Mesendoderm (in vitro differentiated cells): ENCODE results near the gene FBXO10.

ENCODE experiments used
- DNase-seq: peaks from one replicate; pipeline ENCODE4 v3.0.0; 2013
- H2AK5ac ChIP-seq: 2 replicates; pipeline ENCODE4 v1.6.1; 2013; ENCODE audit warnings: low read length, inconsistent platforms
- H2BK120ac ChIP-seq: 2 replicates; pipeline ENCODE4 v1.6.1; 2013; ENCODE audit warnings: low read depth, mild to moderate bottlenecking, low read length, moderate library complexity, mixed read lengths
- H2BK15ac ChIP-seq: replicated peaks from 2 replicates; pipeline ENCODE4 v1.6.1; 2013; ENCODE audit warnings: low read depth, mild to moderate bottlenecking, moderate library complexity
- H2BK5ac ChIP-seq: 2 replicates; pipeline ENCODE4 v1.6.1; 2013; ENCODE audit warnings: low read length, inconsistent platforms
- H3K18ac ChIP-seq: 2 replicates; pipeline ENCODE4 v1.6.1; 2013; ENCODE audit warnings: mild to moderate bottlenecking, low read length, mixed read lengths
- H3K23ac ChIP-seq: one replicate; pipeline ENCODE4 v1.6.1; 2013; ENCODE audit warnings: low read length
- H3K27ac ChIP-seq: 2 replicates; pipeline ENCODE4 v1.5.1; 2013; ENCODE audit warnings: low read depth, mild to moderate bottlenecking, inconsistent platforms, low read length, moderate library complexity
- H3K27me3 ChIP-seq: 2 replicates; pipeline ENCODE4 v1.6.1; 2013; ENCODE audit warnings: low read length, control low read depth, mild to moderate bottlenecking, inconsistent platforms; ENCODE audit not compliant: insufficient read depth, poor library complexity
- H3K36me3 ChIP-seq: 2 replicates; pipeline ENCODE4 v1.6.1; 2013; ENCODE audit warnings: low read length, inconsistent platforms; ENCODE audit not compliant: control insufficient read depth, insufficient read depth
- H3K4ac ChIP-seq: one replicate; pipeline ENCODE4 v1.6.1; 2013; ENCODE audit warnings: low read depth, mild to moderate bottlenecking, low read length, moderate library complexity
- H3K4me1 ChIP-seq: 2 replicates; pipeline ENCODE4 v1.6.1; 2013; ENCODE audit warnings: low read depth, low read length, inconsistent platforms; ENCODE audit not compliant: control insufficient read depth
- H3K4me2 ChIP-seq: 2 replicates; pipeline ENCODE4 v1.6.1; 2013; ENCODE audit warnings: low read length
- H3K4me3 ChIP-seq: 2 replicates; pipeline ENCODE4 v1.5.1; 2013; ENCODE audit warnings: mild to moderate bottlenecking, low read length
- H3K56ac ChIP-seq: one replicate; pipeline ENCODE4 v1.6.1; 2013; ENCODE audit warnings: low read length
- H3K79me1 ChIP-seq: 2 replicates; pipeline ENCODE4 v1.6.1; 2013; ENCODE audit warnings: low read length, inconsistent platforms
- H3K79me2 ChIP-seq: 2 replicates; pipeline ENCODE4 v1.6.1; 2013; ENCODE audit warnings: mild to moderate bottlenecking, low read length; ENCODE audit not compliant: control insufficient read depth, insufficient read depth
- H3K9ac ChIP-seq: 2 replicates; pipeline ENCODE4 v1.6.1; 2013; ENCODE audit warnings: low read length, inconsistent platforms
- H4K5ac ChIP-seq: one replicate; pipeline ENCODE4 v1.6.1; 2013; ENCODE audit warnings: low read length
- H4K8ac ChIP-seq: one replicate; pipeline ENCODE4 v1.6.1; 2013; ENCODE audit warnings: low read depth, mild to moderate bottlenecking, control low read depth, low read length, moderate library complexity
- WGBS: extraction: QIAGEN DNeasy Blood & Tissue Kit; methylation state at CpG from one replicate; pipeline ENCODE4 v1.1.7; 2013; ENCODE audit warnings: low lambda C conversion rate, missing lambda C conversion rate; ENCODE audit not compliant: insufficient coverage; ENCODE audit errors: extremely low coverage; 5-methylcytosine and 5-hydroxymethylcytosine counted together

The FBXO10 gene

DNA sequence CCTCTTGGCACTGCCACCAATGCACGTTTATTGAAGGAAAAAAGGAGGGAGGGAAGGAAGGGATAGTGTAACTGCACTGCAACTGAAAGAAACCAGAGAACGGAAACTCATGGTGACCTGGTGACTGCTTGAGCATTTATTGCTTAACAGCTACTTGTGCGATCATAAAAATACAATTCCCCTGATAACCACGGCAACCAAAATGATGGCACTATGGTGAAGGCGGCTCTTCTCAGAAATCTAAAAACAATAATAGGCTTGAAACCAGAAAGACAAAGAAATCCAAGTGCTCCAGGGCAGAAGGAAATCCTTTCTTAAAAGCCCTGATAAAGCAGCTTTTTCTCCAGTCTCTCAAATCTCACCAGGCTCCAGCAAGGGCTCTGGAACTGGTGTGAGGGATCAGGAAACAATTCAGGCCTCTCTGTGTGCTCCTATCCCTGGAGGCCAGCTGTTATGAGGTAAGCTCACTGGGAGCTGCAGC is 1.9 kb downstream of the FBXO10 start:
- Histone ChIP-seq H2BK120ac (no peak overlapping the region), H3K18ac (no peak overlapping the region), H4K5ac (no peak overlapping the region), H3K4ac (no peak overlapping the region), H3K79me2 (no peaks in the 10 kb centered on the region), H4K8ac (no peak overlapping the region), H2AK5ac (no peak overlapping the region), H2BK15ac (no peak overlapping the region), H3K56ac (no peak overlapping the region), H3K79me1 (peaks cover 4% of the 10 kb centered on the region), H3K4me3 (no peak overlapping the region), H3K23ac (no peak overlapping the region), H3K9ac (no peak overlapping the region), H2BK5ac (no peak overlapping the region), H3K27me3 (no peaks in the 10 kb centered on the region), H3K36me3 (no peaks in the 10 kb centered on the region), H3K27ac (peak overlapping the region; percentile 1), H3K4me2 (no peak overlapping the region), H3K4me1 (no peaks in the 10 kb centered on the region)
- no CpG with 5 or more reads among the region's 5 CpGs for WGBS
- peak; percentile 73 for DNase-seq

DNA sequence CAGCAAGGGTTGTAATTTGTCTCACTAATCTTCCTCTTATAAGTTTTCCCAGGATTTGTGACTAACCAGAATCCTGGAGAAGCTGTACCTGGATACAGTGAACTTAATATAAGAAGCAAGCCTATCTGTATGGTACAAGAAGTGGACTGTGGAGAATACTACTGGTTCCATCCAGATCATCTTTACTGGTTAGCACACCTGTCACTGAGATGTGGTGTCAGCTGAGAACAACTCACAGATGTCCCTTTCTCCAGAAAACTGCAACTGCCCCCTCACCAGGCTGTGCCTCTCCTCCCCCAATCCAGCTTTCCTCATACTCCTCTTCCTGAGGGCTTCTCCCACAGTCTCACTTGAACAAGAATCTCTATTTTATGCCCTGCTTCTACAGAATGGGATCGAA is 4.9 kb downstream of the FBXO10 start:
- no peak overlapping the region for H3K56ac ChIP-seq
- H2BK15ac ChIP-seq, result no peak overlapping the region
- WGBS, result no CpG with 5 or more reads among the region's 1 CpG
- no peak overlapping the region for H2BK5ac ChIP-seq
- no peak overlapping the region for H2AK5ac ChIP-seq
- H3K9ac ChIP-seq, result no peak overlapping the region
- no peaks in the 10 kb centered on the region for H3K36me3 ChIP-seq
- DNase-seq, result no peak
- no peak overlapping the region for H3K4me3 ChIP-seq
- no peak overlapping the region for H3K4me2 ChIP-seq
- H4K8ac ChIP-seq, result no peak overlapping the region
- no peak overlapping the region for H3K18ac ChIP-seq
- no peak overlapping the region for H3K27ac ChIP-seq
- H3K79me1 ChIP-seq, result peaks cover 4% of the 10 kb centered on the region
- no peak overlapping the region for H3K23ac ChIP-seq
- no peaks in the 10 kb centered on the region for H3K4me1 ChIP-seq
- no peak overlapping the region for H3K4ac ChIP-seq
- H3K27me3 ChIP-seq, result no peaks in the 10 kb centered on the region
- no peaks in the 10 kb centered on the region for H3K79me2 ChIP-seq
- no peak overlapping the region for H2BK120ac ChIP-seq
- no peak overlapping the region for H4K5ac ChIP-seq

DNA sequence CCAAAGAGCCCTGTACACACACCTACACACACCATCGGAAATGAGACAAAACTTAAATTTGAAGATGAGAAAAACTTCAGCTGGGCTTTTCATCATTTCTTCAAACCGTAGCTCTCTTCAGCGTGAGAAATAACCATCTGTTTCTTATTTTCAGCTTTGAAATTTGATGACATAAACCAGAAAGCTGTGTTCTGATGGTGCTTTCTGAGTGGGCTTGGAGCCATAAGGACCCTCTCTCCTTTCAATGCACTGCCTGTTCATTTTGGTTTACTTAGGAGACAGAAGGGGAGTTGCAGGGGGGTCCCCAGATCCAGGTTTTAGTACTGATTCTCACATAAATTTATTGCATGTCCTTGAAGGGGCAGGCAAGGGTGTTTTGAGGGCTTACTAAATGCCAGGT is 9.5 kb downstream of the FBXO10 start:
- Histone ChIP-seq H3K18ac (no peak overlapping the region), H3K56ac (no peak overlapping the region), H3K27me3 (no peaks in the 10 kb centered on the region), H3K9ac (no peak overlapping the region), H3K23ac (no peak overlapping the region), H2BK15ac (no peak overlapping the region), H3K36me3 (no peaks in the 10 kb centered on the region), H2AK5ac (no peak overlapping the region), H3K4me2 (no peak overlapping the region), H3K79me2 (no peaks in the 10 kb centered on the region), H3K27ac (no peak overlapping the region), H3K4ac (no peak overlapping the region), H3K79me1 (no peaks in the 10 kb centered on the region), H2BK5ac (no peak overlapping the region), H4K5ac (no peak overlapping the region), H3K4me3 (no peak overlapping the region), H2BK120ac (no peak overlapping the region), H4K8ac (no peak overlapping the region), H3K4me1 (no peaks in the 10 kb centered on the region)
- whole genome bisulfite sequencing, result no CpG with 5 or more reads among the region's 3 CpGs
- no peak for DNase-seq

DNA sequence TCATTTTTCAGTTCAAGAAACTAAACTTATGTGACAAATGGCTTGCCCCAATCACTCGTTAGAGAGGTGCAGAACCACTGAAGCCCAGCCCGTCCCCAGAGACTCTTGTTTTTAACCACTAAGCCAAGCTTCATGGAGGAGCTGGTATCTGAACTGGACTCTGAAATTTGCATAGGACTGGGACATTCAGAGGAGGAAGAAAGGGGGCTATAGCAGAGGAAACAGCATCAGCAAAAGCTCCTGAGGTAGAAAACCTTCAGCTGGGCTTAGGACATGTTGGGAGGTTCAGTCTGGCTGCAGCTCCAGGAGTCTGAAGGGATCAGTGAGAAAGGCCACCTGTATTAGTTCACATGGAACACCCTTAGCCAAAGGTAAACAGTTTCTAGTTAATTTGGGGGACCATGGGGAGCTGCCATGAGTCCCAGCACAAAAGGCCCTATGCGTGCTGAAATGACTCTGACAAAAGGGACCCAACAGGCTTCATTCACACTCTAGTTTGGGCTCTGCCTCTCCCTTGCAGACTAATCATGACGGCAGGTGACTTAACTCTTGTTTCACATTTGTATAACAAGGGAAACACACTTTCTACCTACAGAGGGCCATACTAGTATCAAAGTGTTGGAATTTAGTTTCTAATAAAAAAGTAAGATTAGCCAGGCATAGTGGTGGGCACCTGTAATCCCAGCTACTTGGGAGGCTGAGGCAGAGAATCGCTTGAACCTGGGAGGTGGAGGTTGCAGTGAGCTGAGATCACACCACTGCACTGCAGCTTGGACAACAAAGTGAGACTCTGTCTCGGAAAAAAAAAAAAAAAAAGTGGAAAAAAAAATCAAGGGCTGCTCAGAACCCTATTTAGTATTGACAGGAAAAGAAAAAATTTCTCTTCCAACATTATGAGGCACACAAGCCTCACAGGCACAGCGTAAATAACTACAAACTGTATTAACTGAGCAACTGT is 10.2 kb downstream of the FBXO10 start:
- no peak overlapping the region for H4K8ac ChIP-seq
- no peak overlapping the region for H2BK5ac ChIP-seq
- no peak overlapping the region for H3K23ac ChIP-seq
- H3K18ac ChIP-seq, result no peak overlapping the region
- no peaks in the 10 kb centered on the region for H3K79me1 ChIP-seq
- no peak overlapping the region for H3K4me3 ChIP-seq
- no peaks in the 10 kb centered on the region for H3K4me1 ChIP-seq
- no peak overlapping the region for H2BK15ac ChIP-seq
- no peaks in the 10 kb centered on the region for H3K79me2 ChIP-seq
- H3K27me3 ChIP-seq, result no peaks in the 10 kb centered on the region
- no peak overlapping the region for H4K5ac ChIP-seq
- no peak overlapping the region for H3K56ac ChIP-seq
- H3K4ac ChIP-seq, result no peak overlapping the region
- no peak overlapping the region for H3K4me2 ChIP-seq
- no peak overlapping the region for H3K27ac ChIP-seq
- no peak overlapping the region for H2BK120ac ChIP-seq
- H3K36me3 ChIP-seq, result no peaks in the 10 kb centered on the region
- no peak overlapping the region for H2AK5ac ChIP-seq
- no CpG with 5 or more reads among the region's 7 CpGs for WGBS
- no peak for DNase-seq
- H3K9ac ChIP-seq, result no peak overlapping the region

DNA sequence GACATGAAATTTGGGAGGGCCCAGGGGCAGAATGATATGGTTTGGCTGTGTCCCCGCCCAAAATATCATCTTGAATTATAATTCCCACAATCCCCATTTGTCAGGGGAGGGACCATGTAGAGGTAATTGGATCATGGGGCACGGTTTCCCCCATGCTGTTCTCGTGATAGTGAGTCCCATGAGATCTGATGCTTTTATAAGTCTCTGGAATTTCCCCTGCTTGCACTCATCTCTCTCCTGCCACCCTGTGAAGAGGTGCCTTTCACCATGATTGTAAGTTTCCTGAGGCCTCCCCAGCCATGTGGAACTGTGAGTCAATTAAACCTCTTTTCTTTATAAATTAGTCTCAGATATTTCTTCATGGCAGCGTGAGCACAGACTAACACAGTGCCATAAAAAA is 11.3 kb downstream of the FBXO10 start:
- Histone ChIP-seq H3K27me3 (no peaks in the 10 kb centered on the region), H3K4me3 (no peak overlapping the region), H3K56ac (no peak overlapping the region), H3K23ac (no peak overlapping the region), H3K79me1 (no peaks in the 10 kb centered on the region), H3K4me1 (no peaks in the 10 kb centered on the region), H3K27ac (no peak overlapping the region), H4K5ac (no peak overlapping the region), H3K79me2 (no peaks in the 10 kb centered on the region), H3K36me3 (no peaks in the 10 kb centered on the region), H4K8ac (no peak overlapping the region), H3K18ac (no peak overlapping the region), H2BK5ac (no peak overlapping the region), H2BK15ac (no peak overlapping the region), H3K9ac (no peak overlapping the region), H2BK120ac (no peak overlapping the region), H3K4me2 (no peak overlapping the region), H2AK5ac (no peak overlapping the region), H3K4ac (no peak overlapping the region)
- no peak for DNase-seq
- WGBS, result no CpG with 5 or more reads among the region's 4 CpGs
